Body of pancreas (tissue), 4 donors: ENCODE results near the gene ARF3.

ENCODE experiments used
- POLR2A ChIP-seq, 3 donors: fragments of 450-650 bp; IDR thresholded peaks; one replicate each; pipeline ENCODE4 v1.6.1; 2016; ENCODE audit warnings: antibody characterized with exemption in 3 of 3, mild to moderate bottlenecking in 2 of 3
- TF ChIP-seq, protein P1 (sequence below), 7 experiments: fragments of 450-650 bp in 4 of 7; fragments of 200-600 bp in 3 of 7; sonication (generic) in 3 of 7; IDR thresholded peaks; one replicate each; pipeline ENCODE4 v1.5.1; 2016 to 2019; ENCODE audit warnings: antibody characterized with exemption in 7 of 7

DNA sequence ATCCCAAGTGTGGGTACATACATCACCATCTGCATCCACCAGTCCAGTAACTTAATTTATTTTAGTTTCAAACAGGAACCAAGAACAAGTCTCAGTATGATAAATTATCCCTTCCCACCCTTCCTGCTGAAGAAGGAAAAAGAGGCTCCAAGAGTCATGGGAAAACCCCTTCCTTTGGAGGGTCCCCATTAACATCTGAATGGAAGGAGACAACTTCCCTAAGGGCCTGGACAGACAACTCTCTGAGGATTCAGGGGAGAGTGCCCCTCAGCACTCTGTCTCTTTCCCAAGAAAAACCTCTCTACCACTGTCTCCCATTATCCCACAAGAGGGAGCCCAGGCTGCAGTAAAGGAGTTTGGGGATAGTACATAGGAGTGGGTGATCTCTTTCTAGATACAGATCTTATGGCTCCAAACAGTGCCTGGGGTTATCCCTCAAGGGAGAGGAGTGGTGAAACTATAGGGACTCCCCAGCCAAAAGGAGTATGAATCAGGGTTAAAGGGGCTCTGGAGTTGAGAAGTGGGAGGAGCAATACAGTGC, 8.1 kb upstream of the ARF3 start:
- TF ChIP-seq, protein P1, sequence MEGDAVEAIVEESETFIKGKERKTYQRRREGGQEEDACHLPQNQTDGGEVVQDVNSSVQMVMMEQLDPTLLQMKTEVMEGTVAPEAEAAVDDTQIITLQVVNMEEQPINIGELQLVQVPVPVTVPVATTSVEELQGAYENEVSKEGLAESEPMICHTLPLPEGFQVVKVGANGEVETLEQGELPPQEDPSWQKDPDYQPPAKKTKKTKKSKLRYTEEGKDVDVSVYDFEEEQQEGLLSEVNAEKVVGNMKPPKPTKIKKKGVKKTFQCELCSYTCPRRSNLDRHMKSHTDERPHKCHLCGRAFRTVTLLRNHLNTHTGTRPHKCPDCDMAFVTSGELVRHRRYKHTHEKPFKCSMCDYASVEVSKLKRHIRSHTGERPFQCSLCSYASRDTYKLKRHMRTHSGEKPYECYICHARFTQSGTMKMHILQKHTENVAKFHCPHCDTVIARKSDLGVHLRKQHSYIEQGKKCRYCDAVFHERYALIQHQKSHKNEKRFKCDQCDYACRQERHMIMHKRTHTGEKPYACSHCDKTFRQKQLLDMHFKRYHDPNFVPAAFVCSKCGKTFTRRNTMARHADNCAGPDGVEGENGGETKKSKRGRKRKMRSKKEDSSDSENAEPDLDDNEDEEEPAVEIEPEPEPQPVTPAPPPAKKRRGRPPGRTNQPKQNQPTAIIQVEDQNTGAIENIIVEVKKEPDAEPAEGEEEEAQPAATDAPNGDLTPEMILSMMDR (IDR thresholded peaks at IDR 0.05): no peak
- TF ChIP-seq POLR2A (IDR thresholded peaks at IDR 0.05): no peak
